Vagina (tissue), 2 donors: Measurements from ENCODE around the gene MTHFD1. TPM values are rescaled to one million over a fixed set of nuclear protein-coding genes. Genes with fewer than 3 reads are reported as not detected.

ENCODE experiments used
- DNase-seq, 2 donors: peaks; one replicate each; pipeline ENCODE4 v3.0.0-alpha.2; 2017; ENCODE audit errors: extremely low spot score in 2 of 2
- H3K27ac ChIP-seq: fragments of 200-600 bp; sonication (generic); one replicate; pipeline ENCODE4 v1.5.1; 2019
- H3K27me3 ChIP-seq: fragments of 200-600 bp; sonication (generic); one replicate; pipeline ENCODE4 v1.5.1; 2019
- H3K36me3 ChIP-seq, 2 donors: fragments of 200-600 bp; sonication (generic); one replicate each; pipeline ENCODE4 v1.5.1; 2017 to 2019
- H3K4me1 ChIP-seq: fragments of 200-600 bp; sonication (generic); one replicate; pipeline ENCODE4 v1.5.1; 2019
- H3K4me3 ChIP-seq, 2 donors: fragments of 200-600 bp; sonication (generic); 1 replicate in 1 of 2; 2 replicates in 1 of 2; pipeline ENCODE4 v1.5.1; 2016 to 2019
- H3K9me3 ChIP-seq: fragments of 200-600 bp; sonication (generic); one replicate; pipeline ENCODE4 v1.5.1; 2019
- CTCF ChIP-seq, 3 experiments: fragments of 450-650 bp in 2 of 3; fragments of 200-600 bp in 1 of 3; sonication (generic) in 1 of 3; IDR thresholded peaks; one replicate each; pipeline ENCODE4 v1.5.1; 2017 to 2019; ENCODE audit warnings: antibody characterized with exemption in 3 of 3, mild to moderate bottlenecking in 2 of 3, moderate library complexity in 2 of 3
- POLR2A ChIP-seq, 2 donors: fragments of 450-650 bp; IDR thresholded peaks; one replicate each; pipeline ENCODE4 v1.6.1; 2017; ENCODE audit warnings: antibody characterized with exemption in 2 of 2, mild to moderate bottlenecking in 2 of 2, moderate library complexity in 2 of 2
- POLR2AphosphoS5 ChIP-seq, 2 donors: sonication (generic); formaldehyde crosslinking; IDR thresholded peaks; one replicate each; pipeline ENCODE4 v1.9.0; 2017; ENCODE audit warnings: antibody characterized with exemption in 2 of 2, mild to moderate bottlenecking in 2 of 2, low read depth in 1 of 2; ENCODE audit not compliant: insufficient read depth in 1 of 2
- intact Hi-C: fragments of 100-400 bp; cut with DNase I; formaldehyde crosslinking; loops from one replicate; pipeline ENCODE4 v1.15.1; 2023
- total RNA-seq: library from RNA; depleted of rRNA; stranded (reverse); fragments of >200 nt; gene quantifications from one replicate; pipeline ENCODE4 v1.2.3, GENCODE V29; 2016

Gene MTHFD1
- total RNA-seq, 1 donor from 2014 or later, result 40.3 TPM

- Histone ChIP-seq H3K4me1 (no peaks in the 10 kb centered on the region), H3K27me3 (no peaks in the 10 kb centered on the region), H3K27ac (no peak overlapping the region), H3K4me3 (no peak overlapping the region), H3K9me3 (no peaks in the 10 kb centered on the region), H3K36me3 (peaks cover 0 to 3% of the 10 kb centered on the region in 2 donors)
- no peak for DNase-seq
- TF ChIP-seq CTCF (IDR thresholded peaks at IDR 0.05), result no peak
- TF ChIP-seq POLR2AphosphoS5 (IDR thresholded peaks at IDR 0.05; ENCODE audit: insufficient read depth in 1 of 2, low read depth in 1 of 2), result no peak
- TF ChIP-seq POLR2A (IDR thresholded peaks at IDR 0.05), result no peak
- intact Hi-C loops, result no loop called here
Observed at GRCh38 chr14:64409126-64409920, 21.2 kb downstream of the MTHFD1 start.

- Histone ChIP-seq H3K27me3 (no peaks in the 10 kb centered on the region), H3K4me3 (no peak overlapping the region), H3K4me1 (no peaks in the 10 kb centered on the region), H3K27ac (no peak overlapping the region), H3K36me3 (peaks cover 0 to 9% of the 10 kb centered on the region in 2 donors), H3K9me3 (no peaks in the 10 kb centered on the region)
- intact Hi-C loops, result no loop called here
- TF ChIP-seq POLR2AphosphoS5 (IDR thresholded peaks at IDR 0.05; ENCODE audit: insufficient read depth in 1 of 2, low read depth in 1 of 2) (no peak), POLR2A (IDR thresholded peaks at IDR 0.05) (no peak), CTCF (IDR thresholded peaks at IDR 0.05) (no peak)
- no peak for DNase-seq
Observed at GRCh38 chr14:64410084-64410774, 22.1 kb downstream of the MTHFD1 start.

GRCh38 chr14:64411001-64411400 is 22.8 kb downstream of the MTHFD1 start:
- Histone ChIP-seq H3K36me3 (peaks cover 0 to 17% of the 10 kb centered on the region in 2 donors), H3K27ac (no peak overlapping the region), H3K9me3 (no peaks in the 10 kb centered on the region), H3K4me1 (no peaks in the 10 kb centered on the region), H3K27me3 (no peaks in the 10 kb centered on the region), H3K4me3 (no peak overlapping the region)
- intact Hi-C loops, result no loop called here
- DNase-seq, result no peak
- TF ChIP-seq POLR2A (IDR thresholded peaks at IDR 0.05) (no peak), POLR2AphosphoS5 (IDR thresholded peaks at IDR 0.05; ENCODE audit: insufficient read depth in 1 of 2, low read depth in 1 of 2) (no peak), CTCF (IDR thresholded peaks at IDR 0.05) (no peak)

- Histone ChIP-seq H3K27me3 (no peaks in the 10 kb centered on the region), H3K27ac (no peak overlapping the region), H3K36me3 (peaks cover 0 to 27% of the 10 kb centered on the region in 2 donors), H3K4me1 (no peaks in the 10 kb centered on the region), H3K9me3 (no peaks in the 10 kb centered on the region), H3K4me3 (no peak overlapping the region)
- DNase-seq, result no peak
- intact Hi-C loops, result no loop called here
- no peak for TF ChIP-seq CTCF (IDR thresholded peaks at IDR 0.05)
- no peak for TF ChIP-seq POLR2A (IDR thresholded peaks at IDR 0.05)
- no peak for TF ChIP-seq POLR2AphosphoS5 (IDR thresholded peaks at IDR 0.05; ENCODE audit: insufficient read depth in 1 of 2, low read depth in 1 of 2)
Observed at GRCh38 chr14:64412237-64412636, 24.1 kb downstream of the MTHFD1 start.
